Lung (tissue), 12 donors: Measurements from ENCODE around the gene CYB561D1. TPM values are rescaled to one million over a fixed set of nuclear protein-coding genes. Genes with fewer than 3 reads are reported as not detected.
"Not testable (repeated sequence)": the region's sequence is repeated elsewhere in the genome, so short reads cannot be mapped to it uniquely, and the experiment has no call there.

Source experiments
- ATAC-seq: fragments of 200-7000 bp; cut with Tn5 transposase; one replicate; pipeline ENCODE4 v1.9.1; 2020; ENCODE audit warnings: moderate number of reproducible peaks; ENCODE audit not compliant: insufficient read depth, low FRiP score
- DNase-seq, 3 donors: peaks; one replicate each; pipeline ENCODE4 v3.0.0-alpha.2; 2013 to 2017
- H3K27ac ChIP-seq, 2 donors: one replicate each; pipeline ENCODE4 v1.5.1; 2013; ENCODE audit warnings: mild to moderate bottlenecking in 2 of 2, moderate library complexity in 2 of 2, control low read depth in 1 of 2, inconsistent platforms in 1 of 2, low read depth in 1 of 2, low read length in 1 of 2
- H3K27me3 ChIP-seq, 3 donors: one replicate each; pipeline ENCODE4 v1.5.1; 2013; ENCODE audit warnings: low read length in 2 of 3; ENCODE audit not compliant: control insufficient read depth in 3 of 3, insufficient read depth in 3 of 3
- H3K36me3 ChIP-seq, 4 donors: one replicate each; pipeline ENCODE4 v1.5.1; 2013; ENCODE audit warnings: low read length in 4 of 4, mild to moderate bottlenecking in 1 of 4, moderate library complexity in 1 of 4; ENCODE audit not compliant: control insufficient read depth in 4 of 4, insufficient read depth in 4 of 4
- H3K4me1 ChIP-seq, 5 donors: one replicate each; pipeline ENCODE4 v1.5.1; 2013; ENCODE audit warnings: low read length in 5 of 5, mild to moderate bottlenecking in 2 of 5, moderate library complexity in 1 of 5; ENCODE audit not compliant: control insufficient read depth in 5 of 5, insufficient read depth in 5 of 5
- H3K4me3 ChIP-seq: one replicate; pipeline ENCODE4 v1.5.1; 2013; ENCODE audit warnings: mild to moderate bottlenecking, control low read depth, moderate library complexity
- H3K9ac ChIP-seq, 2 donors: one replicate each; pipeline ENCODE4 v1.5.1; 2013; ENCODE audit warnings: low read length in 2 of 2, control low read depth in 1 of 2; ENCODE audit not compliant: insufficient read depth in 1 of 2
- H3K9me3 ChIP-seq, 4 donors: one replicate each; pipeline ENCODE4 v1.5.1; 2013; ENCODE audit warnings: low read length in 3 of 4, mild to moderate bottlenecking in 1 of 4, moderate library complexity in 1 of 4; ENCODE audit not compliant: control insufficient read depth in 4 of 4, insufficient read depth in 3 of 4
- CTCF ChIP-seq: IDR thresholded peaks from 2 replicates; pipeline ENCODE4 v1.5.1; 2012; ENCODE audit warnings: mild to moderate bottlenecking; ENCODE audit errors: control extremely low read depth, extremely low read depth
- WGBS, 2 donors: extraction: QIAGEN DNeasy Blood & Tissue Kit; methylation state at CpG; one replicate each; pipeline ENCODE4 v1.1.7; 2013; 5-methylcytosine and 5-hydroxymethylcytosine counted together
- polyA plus RNA-seq, 2 donors: library from polyadenylated mRNA; stranded (reverse); fragments of 200-250 nt; gene quantifications; one replicate each; pipeline ENCODE4 v1.2.1, GENCODE V29; 2013
- total RNA-seq, 2 donors: library from RNA; depleted of rRNA in 1 of 2; stranded (reverse); fragments of >200 nt in 1 of 2; gene quantifications; one replicate each; pipeline ENCODE4 v1.2.1, GENCODE V29; 2014 to 2021
- donor health status: control.
- donor health status: control.
- donor health status: Bipolar disorder and iron deficiency.
- donor health status: healthy.
- donor health status: DM: yes; HTN: yes; CAD: no.

Gene CYB561D1
- total and polyA plus RNA-seq, 4 donors: 3.4 to 13.6 (median 6.2) TPM

GRCh38 chr1:109468903-109469302 lies 25.0 kb upstream of the CYB561D1 start:
- peaks cover 0 to 82% (median 66%) of the 10 kb centered on the region in 3 donors for H3K27me3 ChIP-seq
- peaks cover 0 to 5% (median 5%) of the 10 kb centered on the region in 5 donors for H3K4me1 ChIP-seq
- H3K36me3 ChIP-seq: no peaks in the 10 kb centered on the region
- H3K9me3 ChIP-seq: no peaks in the 10 kb centered on the region
- no peak for TF ChIP-seq CTCF
- DNase-seq: no peak
- 34 to 42% methylated on average over 2 of the region's 2 CpGs for WGBS, 2 donors
- H3K4me3 ChIP-seq: no peak overlapping the region
- no peak overlapping the region for H3K27ac ChIP-seq
- ATAC-seq: no peak
- H3K9ac ChIP-seq: no peak overlapping the region

GRCh38 chr1:109470245-109470644 lies 23.6 kb upstream of the CYB561D1 start:
- peaks cover 0 to 5% (median 5%) of the 10 kb centered on the region in 5 donors for H3K4me1 ChIP-seq
- ATAC-seq: no peak
- H3K27ac ChIP-seq: no peak overlapping the region
- 54 to 59% methylated on average over 6 of the region's 6 CpGs for WGBS, 2 donors
- no peak overlapping the region for H3K4me3 ChIP-seq
- no peak for TF ChIP-seq CTCF
- H3K9me3 ChIP-seq: no peaks in the 10 kb centered on the region
- H3K36me3 ChIP-seq: no peaks in the 10 kb centered on the region
- H3K27me3 ChIP-seq: peaks cover 0 to 70% (median 53%) of the 10 kb centered on the region in 3 donors
- H3K9ac ChIP-seq: no peak overlapping the region
- no peak for DNase-seq

GRCh38 chr1:109472779-109473178 lies 21.1 kb upstream of the CYB561D1 start:
- Histone ChIP-seq H3K27ac (no peak overlapping the region), H3K9me3 (no peaks in the 10 kb centered on the region), H3K4me3 (no peak overlapping the region), H3K9ac (no peak overlapping the region), H3K36me3 (no peaks in the 10 kb centered on the region), H3K27me3 (peaks cover 0 to 55% (median 39%) of the 10 kb centered on the region in 3 donors), H3K4me1 (no peaks in the 10 kb centered on the region)
- no peak for DNase-seq
- ATAC-seq: no peak
- no peak for TF ChIP-seq CTCF
- 68 to 72% methylated on average over 3 of the region's 3 CpGs for WGBS, 2 donors

GRCh38 chr1:109473284-109474057 lies 20.4 kb upstream of the CYB561D1 start:
- peaks cover 0 to 48% (median 37%) of the 10 kb centered on the region in 3 donors for H3K27me3 ChIP-seq
- H3K9ac ChIP-seq, DNase-seq, H3K27ac ChIP-seq, H3K4me1 ChIP-seq, ATAC-seq, H3K9me3 ChIP-seq, H3K4me3 ChIP-seq, H3K36me3 ChIP-seq: not testable (repeated sequence)
- 80 to 87% methylated on average over 12 of the region's 12 CpGs for WGBS, 2 donors
